HCT116 (cell line): ENCODE results near the gene BOD1L1.

Experiments used
- CEBPB ChIP-seq: IDR thresholded peaks from 2 replicates; pipeline ENCODE4 v1.6.1; 2012; ENCODE audit warnings: low read depth
- ZFX ChIP-seq: fragments of 450-650 bp; IDR thresholded peaks from 2 replicates; pipeline ENCODE4 v1.6.1; 2017
- ZNF274 ChIP-seq: fragments of 200-500 bp; sonication (Bioruptor generic); IDR thresholded peaks from 2 replicates; pipeline ENCODE4 v1.6.1; 2014; ENCODE audit warnings: mild to moderate bottlenecking, low read depth, low read length, inconsistent platforms
- TF ChIP-seq, protein P1 (sequence below), 3 experiments: fragments of 200-600 bp in 1 of 3; sonication (generic) in 1 of 3; IDR thresholded peaks in 2 of 3; conservative IDR thresholded peaks in 1 of 3; 2 replicates each; pipeline ENCODE4 v1.5.1; 2012 to 2017; ENCODE audit warnings: low read depth in 2 of 3, low read length in 2 of 3, antibody characterized with exemption in 1 of 3, borderline replicate concordance in 1 of 3, control low read depth in 1 of 3, mild to moderate bottlenecking in 1 of 3, mixed read lengths in 1 of 3, mixed run types in 1 of 3, moderate library complexity in 1 of 3; ENCODE audit not compliant: insufficient read depth in 1 of 3

DNA sequence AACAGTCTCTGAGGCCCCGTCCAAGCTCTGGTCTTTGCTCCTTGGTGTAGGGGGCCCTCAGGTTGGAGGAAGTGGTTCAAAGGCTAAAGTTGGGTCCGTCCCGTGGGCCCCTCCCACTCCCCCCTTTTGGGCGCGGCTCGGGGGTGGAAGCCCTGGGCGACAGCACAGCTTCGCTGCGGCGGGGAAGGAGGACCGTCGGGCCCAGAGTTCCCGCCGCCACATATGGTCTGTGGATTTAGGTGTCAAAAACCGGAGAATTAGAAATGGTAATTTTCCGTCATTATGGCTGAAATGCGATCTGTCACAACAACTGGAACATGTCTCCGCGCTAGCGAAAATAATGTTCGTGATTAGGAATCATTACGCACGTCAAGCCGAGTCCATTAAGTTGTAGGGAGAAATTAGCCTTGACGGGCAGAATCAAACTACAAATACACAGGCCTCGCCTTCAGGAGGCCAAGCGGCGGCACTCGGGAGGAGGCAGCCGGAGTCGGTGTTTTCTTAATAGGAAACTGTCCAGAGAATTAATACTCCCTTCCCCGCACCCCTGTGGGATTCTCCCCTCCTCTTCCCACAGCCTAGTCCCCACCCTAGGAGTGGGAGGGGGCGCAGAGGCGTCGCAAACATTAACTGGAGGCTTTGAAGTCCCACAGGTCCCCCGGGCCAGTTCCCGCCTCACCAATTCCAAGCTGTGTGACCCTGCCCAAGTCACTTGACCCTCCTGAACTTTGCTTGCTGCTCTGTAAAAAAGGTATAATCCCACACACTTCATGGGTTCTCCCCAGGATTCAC, 98.2 kb downstream of the BOD1L1 start:
- no peak for TF ChIP-seq ZFX
- TF ChIP-seq CEBPB = no peak
- TF ChIP-seq, protein P1, sequence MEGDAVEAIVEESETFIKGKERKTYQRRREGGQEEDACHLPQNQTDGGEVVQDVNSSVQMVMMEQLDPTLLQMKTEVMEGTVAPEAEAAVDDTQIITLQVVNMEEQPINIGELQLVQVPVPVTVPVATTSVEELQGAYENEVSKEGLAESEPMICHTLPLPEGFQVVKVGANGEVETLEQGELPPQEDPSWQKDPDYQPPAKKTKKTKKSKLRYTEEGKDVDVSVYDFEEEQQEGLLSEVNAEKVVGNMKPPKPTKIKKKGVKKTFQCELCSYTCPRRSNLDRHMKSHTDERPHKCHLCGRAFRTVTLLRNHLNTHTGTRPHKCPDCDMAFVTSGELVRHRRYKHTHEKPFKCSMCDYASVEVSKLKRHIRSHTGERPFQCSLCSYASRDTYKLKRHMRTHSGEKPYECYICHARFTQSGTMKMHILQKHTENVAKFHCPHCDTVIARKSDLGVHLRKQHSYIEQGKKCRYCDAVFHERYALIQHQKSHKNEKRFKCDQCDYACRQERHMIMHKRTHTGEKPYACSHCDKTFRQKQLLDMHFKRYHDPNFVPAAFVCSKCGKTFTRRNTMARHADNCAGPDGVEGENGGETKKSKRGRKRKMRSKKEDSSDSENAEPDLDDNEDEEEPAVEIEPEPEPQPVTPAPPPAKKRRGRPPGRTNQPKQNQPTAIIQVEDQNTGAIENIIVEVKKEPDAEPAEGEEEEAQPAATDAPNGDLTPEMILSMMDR (IDR thresholded peaks at IDR 0.05 in 2 of 3, conservative IDR thresholded peaks at IDR 0.05 in 1 of 3; ENCODE audit: borderline replicate concordance in 1 of 3, insufficient read depth in 1 of 3, low read depth in 2 of 3, low read length in 2 of 3) = no peak
- TF ChIP-seq ZNF274 = no peak
